T47D (cell line): ENCODE results near the gene LCN9.

Experiments used
- DNase-seq, 2 experiments: peaks; one replicate each; pipeline versions ENCODE4 v3.0.0 to v3.0.0-alpha.2; 2011 to 2012; ENCODE audit warnings: low read depth in 1 of 2, low spot score in 1 of 2
- JUND ChIP-seq: IDR thresholded peaks from 2 replicates; pipeline ENCODE4 v1.6.1; 2012; ENCODE audit warnings: low read depth
- in situ Hi-C: cut with HindIII; loops from 2 replicates; pipeline ENCODE4 v1.10.0; 2016; ENCODE audit warnings: low sequenced_read_pairs, low pct_unique_long_range_greater_than_20kb

The LCN9 gene

DNA sequence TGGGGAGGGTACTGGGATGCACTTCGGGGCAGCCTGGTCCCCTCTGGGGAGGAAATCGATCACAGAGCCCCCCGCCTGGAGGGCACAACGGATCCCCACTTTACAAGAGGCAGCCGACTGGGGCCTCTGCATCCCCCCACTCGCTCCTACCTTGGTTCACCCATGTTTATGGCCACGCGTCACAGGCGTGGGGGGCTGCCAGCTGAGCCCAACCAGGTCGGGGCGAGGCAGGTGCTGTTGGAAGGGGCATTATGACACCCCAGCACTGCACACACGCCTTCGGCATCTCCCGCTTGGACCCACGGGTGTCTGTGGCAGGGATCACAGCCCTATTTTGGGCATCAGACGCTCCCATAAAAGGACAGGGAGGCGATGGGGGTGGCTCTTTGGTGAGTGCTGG, 21.6 kb downstream of the LCN9 start:
- TF ChIP-seq JUND = no peak
- DNase-seq = no peak
- in situ Hi-C loops = no loop called here

DNA sequence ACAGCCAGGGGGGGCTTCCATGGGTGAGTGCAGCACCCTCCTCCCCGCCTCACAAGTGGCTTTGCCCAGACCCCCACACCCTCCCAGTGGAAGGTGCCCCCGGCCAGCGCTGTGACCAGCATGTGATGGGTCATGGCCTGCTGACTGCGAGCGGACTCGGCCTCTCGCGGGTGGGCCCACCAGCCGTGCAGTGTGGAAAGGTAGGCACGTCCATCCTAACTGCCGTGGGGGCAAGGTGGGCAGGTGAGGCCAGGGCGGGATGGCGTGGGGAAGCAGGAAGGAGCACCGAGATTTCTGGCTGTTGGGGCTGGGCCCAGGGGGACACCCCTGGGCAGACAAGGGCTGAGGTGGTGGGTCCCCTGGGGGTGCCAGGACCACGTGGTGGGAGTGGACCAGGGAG, 24.1 kb downstream of the LCN9 start:
- in situ Hi-C loops = no loop called here
- DNase-seq = no peak
- no peak for TF ChIP-seq JUND

DNA sequence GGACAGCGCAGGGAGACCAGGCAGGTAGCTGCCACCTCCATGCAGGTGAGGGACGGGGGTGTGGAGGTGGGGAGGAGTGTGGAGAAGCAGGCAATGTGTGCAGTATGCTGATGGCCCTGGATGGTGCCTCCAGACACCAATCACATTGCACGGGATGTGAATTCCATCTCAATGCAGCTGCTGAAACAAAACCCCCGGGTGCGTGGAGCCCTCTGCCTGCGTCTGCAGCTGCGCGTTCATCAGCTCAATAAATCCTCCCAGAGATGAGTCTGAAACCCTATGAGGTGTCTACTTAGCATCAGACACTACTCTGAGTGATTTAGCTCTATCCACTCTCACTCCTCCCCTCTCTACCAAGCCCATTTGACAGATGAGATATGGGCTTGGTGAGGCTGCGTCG, 25.9 kb downstream of the LCN9 start:
- no peak for TF ChIP-seq JUND
- DNase-seq = no peak
- in situ Hi-C loops = no loop called here

DNA sequence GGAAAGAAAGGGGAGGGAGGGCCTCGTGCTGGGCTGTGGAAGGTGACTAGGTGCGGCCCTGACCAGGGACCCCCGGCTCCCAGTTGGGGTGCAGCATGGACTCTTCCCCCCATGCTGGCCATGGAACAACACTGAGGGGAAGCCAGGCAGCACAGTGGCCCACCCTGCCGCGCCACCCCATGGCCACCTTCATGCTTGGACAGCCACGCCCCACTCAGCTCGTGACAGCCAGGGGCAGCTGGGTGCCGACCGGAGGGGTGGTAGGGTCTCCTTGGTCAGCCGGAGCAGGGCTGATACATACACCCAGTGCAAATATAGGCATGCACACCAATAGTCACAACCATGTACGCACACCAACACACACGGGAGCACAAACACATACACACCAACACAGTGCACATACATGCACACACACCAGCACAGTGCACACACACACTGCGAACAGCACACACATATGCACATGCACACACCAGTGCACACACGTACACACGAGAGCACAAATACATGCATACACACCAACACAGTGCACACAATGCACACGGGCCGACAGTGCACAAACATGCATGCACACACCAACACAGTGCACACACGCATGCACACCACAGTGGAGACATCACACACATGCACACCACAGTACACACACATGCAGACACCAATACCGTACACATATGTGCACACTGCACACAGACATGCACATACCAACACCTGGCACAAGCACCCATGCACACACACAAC, 27.9 kb downstream of the LCN9 start:
- no peak for TF ChIP-seq JUND
- in situ Hi-C loops = no loop called here
- DNase-seq = no peak

DNA sequence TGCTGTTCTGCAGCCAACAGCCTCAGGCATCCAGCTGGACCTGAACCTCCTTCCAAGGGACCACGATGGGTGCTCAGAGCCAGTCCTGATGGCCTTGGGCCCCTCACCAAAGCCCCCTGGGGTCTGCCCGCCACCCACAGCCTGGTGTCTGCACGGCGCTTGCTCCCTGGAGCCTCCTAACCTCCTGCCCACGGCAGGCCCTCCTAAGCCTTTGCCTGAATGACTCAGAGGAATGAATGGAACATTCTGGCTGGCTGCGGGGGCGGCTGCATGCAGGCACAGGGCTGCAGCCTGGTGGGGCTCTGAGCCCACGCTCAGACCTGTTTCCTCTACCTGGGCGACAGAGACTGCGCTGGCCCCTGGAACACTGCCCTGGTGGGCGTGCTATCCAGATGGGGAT, 29.3 kb downstream of the LCN9 start:
- in situ Hi-C loops = no loop called here
- DNase-seq = no peak
- TF ChIP-seq JUND = no peak

DNA sequence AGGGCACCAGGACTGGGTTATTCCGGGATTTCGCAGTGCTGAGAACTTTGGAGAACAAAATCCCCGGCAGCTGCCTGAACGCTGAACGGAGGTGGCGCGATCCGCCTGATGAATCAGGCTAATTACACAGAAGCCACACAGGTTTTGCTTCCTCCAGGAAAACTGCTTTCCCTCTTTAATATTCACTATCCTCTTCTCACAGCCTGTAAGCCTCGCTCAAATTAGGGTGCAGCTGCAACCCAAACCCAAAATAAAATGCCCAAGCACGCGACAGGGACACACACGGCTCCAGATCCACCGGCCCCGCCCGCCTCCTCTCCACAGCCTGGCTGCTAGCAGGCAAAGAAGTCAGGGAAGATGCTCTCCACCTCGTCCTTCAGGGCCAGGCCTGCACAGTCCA, 30.2 kb downstream of the LCN9 start:
- in situ Hi-C loops = no loop called here
- peak in 1 of 2 experiments; percentile 60 for DNase-seq
- no peak for TF ChIP-seq JUND

DNA sequence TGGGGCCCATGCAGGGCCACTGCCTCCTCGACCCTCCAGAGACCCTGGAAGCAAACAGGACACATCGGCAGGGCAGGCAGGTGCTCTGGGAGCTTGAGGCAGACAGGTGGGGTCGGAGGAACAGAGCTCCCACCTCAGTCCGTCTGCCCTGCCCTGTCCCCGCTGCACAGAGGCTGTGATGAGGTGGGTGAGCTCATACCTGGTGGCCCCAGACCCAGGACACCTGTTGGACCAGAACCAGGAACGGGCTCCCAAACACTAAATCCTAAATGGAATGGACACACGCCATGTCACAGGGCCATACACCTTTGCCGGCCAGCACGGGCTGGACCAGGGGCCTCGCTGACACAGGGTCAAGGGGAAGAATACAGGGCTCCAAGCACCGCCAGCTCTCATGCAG, 30.7 kb downstream of the LCN9 start:
- in situ Hi-C loops = no loop called here

DNA sequence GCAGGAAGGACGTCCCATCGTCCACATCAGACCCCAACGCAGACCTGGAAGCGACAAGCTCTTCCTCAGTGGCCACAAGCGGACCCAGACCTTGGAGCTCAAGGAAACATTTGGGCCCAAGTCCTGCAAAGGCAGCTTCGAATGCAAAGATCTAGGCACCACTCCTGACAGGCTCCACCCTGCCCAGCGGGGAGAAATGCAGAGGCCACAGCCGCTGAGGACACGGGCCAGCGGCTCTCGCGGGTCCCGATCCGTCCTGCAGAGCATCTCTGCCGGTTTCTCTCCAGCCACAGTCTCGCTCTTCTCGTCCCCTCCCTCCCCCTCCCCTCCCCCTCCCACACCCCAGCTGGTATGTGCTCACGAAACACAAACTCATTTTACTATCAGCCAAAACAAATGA, 31.3 kb downstream of the LCN9 start:
- DNase-seq = no peak
- no peak for TF ChIP-seq JUND
- in situ Hi-C loops = no loop called here

More for the DNA sequence above, 30.7 kb downstream of the LCN9 start:
- no peak for DNase-seq
- no peak for TF ChIP-seq JUND

DNA sequence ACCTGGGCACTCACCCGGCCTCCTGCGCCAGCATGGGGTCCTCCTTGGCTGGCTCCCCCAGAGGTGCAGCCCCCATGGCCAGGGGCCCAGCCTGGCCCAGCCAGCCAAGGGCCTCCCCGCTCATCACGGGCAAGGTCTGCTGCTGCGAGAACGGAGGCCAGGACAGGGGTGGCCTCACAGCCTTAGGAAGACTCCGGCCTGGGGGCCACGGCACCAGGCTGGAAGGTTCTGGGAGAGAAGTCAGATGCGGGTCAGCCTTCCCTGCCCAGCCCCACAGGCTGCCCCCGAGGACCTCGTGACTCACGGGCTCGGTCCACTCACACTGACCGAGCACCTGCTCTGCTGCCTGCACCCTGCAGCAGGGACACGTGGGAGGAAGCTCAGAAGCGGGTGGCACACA, 31.9 kb downstream of the LCN9 start:
- TF ChIP-seq JUND = no peak
- DNase-seq = no peak
- in situ Hi-C loops = no loop called here

DNA sequence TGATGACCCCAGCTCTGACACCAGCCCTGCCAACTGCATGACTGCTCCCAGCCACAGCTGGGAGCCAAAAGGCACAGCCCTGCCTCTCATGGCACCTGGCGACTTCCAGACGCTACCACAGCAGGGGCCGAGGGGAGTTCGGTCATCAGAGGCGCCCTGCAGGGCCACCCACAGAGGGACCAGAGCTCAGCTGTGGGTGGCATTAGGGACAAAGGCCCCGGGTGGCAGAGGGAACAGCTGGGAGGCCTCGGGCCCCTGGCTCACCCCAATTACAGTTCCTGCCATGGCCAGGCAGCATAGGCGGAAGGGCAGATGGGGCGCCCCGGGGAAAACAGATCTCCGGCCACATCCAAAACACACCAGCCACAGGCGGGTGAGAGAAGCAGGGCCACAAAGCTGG, 32.5 kb downstream of the LCN9 start:
- no peak for TF ChIP-seq JUND
- in situ Hi-C loops = no loop called here
- no peak for DNase-seq

DNA sequence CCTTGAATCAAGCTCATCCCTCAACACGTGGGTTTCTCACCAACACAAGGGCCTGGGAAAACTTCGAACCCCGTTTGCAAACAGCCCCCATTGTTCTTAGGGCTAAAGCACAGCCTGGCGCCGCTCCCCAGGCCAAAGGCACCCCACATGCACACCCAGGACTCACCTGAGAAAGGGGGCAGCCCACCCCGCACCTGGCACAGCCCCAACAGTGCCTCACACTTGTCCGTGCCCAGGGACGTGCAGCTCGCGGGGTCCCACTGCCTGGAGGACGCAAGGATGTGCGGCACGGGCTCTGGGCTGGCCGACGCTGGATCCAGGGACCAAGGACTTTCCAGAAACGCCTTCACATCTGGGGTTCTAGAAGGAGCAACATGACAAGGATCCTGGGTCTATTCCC, 33.3 kb downstream of the LCN9 start:
- no peak for DNase-seq
- in situ Hi-C loops = no loop called here
- no peak for TF ChIP-seq JUND

DNA sequence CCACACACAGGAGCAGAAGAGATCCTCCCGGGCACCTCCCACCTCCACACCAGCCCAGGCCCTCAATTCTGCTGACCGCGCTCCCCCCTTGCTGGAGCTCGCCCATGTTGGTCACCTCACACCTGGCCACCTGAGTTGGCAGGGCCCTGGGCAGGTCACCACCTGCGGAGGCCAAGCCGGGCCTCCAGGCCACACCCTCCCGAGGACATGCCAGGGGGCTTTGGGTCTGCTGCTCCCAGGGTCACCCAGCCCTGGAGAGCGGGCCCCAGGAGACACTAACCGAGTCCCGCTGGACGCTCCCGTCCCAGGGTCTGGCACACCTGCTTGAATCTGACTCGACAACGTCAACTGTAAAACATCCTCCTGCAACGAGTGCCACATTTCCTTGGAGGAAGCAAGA, 34.1 kb downstream of the LCN9 start:
- in situ Hi-C loops = no loop called here
- no peak for TF ChIP-seq JUND
- DNase-seq = no peak

DNA sequence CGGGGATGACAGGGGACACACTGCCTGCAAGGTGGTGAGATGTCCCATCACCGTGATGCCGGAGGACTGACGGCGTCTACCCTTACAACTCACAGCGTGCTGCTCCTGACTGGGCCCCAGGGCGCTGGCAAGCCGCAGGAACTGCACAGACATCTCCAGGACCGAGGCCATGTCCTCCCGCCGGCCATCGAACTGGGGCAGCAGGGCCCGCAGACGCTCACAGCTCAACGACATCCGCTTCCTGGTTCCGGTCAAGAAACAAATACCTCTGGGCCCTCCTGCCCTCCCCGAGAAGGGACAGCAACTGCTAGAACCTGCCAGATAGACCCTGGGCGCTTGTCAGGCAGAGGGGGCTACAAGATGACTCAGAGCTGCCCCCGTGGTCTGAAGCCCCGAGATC, 35.1 kb downstream of the LCN9 start:
- DNase-seq = no peak
- in situ Hi-C loops = no loop called here
- TF ChIP-seq JUND = no peak

DNA sequence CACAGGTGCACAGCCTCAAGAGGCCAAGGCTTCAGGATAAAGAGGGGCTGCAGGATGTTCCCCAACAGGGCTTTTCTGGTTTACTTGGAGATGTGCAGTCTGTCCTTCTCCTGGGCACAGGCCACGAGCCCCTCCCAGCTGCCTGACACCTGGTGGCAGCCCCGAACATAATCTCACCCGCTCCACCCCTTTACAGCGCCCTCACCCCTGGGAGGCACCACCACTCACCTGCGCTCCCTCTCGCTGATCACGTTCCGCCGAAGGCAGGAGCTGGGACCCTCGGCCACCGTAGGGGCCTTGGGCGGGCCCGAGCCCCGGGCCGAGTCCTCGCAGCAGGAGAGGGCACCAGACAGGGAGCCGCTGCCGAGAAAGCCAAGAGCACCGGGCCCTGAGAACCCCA, 35.7 kb downstream of the LCN9 start:
- in situ Hi-C loops = no loop called here
- DNase-seq = no peak
- no peak for TF ChIP-seq JUND
